NT2/D1 (cell line): ENCODE measurements around the gene MUC2.

ENCODE experiments used
- DNase-seq: peaks from one replicate; pipeline ENCODE4 v3.0.0-alpha.2; 2011; ENCODE audit warnings: low read depth, low spot score
- H3K27me3 ChIP-seq: 2 replicates; pipeline ENCODE4 v1.6.0; 2011; ENCODE audit warnings: mild to moderate bottlenecking; ENCODE audit not compliant: insufficient read length, insufficient read depth
- H3K36me3 ChIP-seq: 2 replicates; pipeline ENCODE4 v1.6.1; 2011; ENCODE audit warnings: mild to moderate bottlenecking, low read length, mixed read lengths; ENCODE audit not compliant: insufficient read depth, insufficient read length
- H3K4me1 ChIP-seq: 2 replicates; pipeline ENCODE4 v1.5.1; 2011; ENCODE audit not compliant: insufficient read depth, insufficient read length
- H3K4me3 ChIP-seq: 2 replicates; pipeline ENCODE4 v1.5.1; 2011; ENCODE audit warnings: low read depth; ENCODE audit not compliant: insufficient read length
- H3K9ac ChIP-seq: 2 replicates; pipeline ENCODE4 v1.6.0; 2011; ENCODE audit warnings: low read depth; ENCODE audit not compliant: insufficient read length
- H3K9me3 ChIP-seq: 2 replicates; pipeline ENCODE4 v1.5.1; 2011; ENCODE audit warnings: mild to moderate bottlenecking, low read length; ENCODE audit not compliant: insufficient read depth
- SUZ12 ChIP-seq: IDR thresholded peaks from 2 replicates; pipeline ENCODE4 v1.6.1; 2011; ENCODE audit not compliant: insufficient read length, insufficient read depth; ENCODE audit errors: extremely low read depth
- YY1 ChIP-seq: IDR thresholded peaks from 2 replicates; pipeline ENCODE4 v1.6.1; 2011; ENCODE audit not compliant: insufficient read length, insufficient read depth
- ZNF274 ChIP-seq: IDR thresholded peaks from 2 replicates; pipeline ENCODE4 v1.6.1; 2011; ENCODE audit warnings: mild to moderate bottlenecking, low read depth, low read length

Gene MUC2

DNA sequence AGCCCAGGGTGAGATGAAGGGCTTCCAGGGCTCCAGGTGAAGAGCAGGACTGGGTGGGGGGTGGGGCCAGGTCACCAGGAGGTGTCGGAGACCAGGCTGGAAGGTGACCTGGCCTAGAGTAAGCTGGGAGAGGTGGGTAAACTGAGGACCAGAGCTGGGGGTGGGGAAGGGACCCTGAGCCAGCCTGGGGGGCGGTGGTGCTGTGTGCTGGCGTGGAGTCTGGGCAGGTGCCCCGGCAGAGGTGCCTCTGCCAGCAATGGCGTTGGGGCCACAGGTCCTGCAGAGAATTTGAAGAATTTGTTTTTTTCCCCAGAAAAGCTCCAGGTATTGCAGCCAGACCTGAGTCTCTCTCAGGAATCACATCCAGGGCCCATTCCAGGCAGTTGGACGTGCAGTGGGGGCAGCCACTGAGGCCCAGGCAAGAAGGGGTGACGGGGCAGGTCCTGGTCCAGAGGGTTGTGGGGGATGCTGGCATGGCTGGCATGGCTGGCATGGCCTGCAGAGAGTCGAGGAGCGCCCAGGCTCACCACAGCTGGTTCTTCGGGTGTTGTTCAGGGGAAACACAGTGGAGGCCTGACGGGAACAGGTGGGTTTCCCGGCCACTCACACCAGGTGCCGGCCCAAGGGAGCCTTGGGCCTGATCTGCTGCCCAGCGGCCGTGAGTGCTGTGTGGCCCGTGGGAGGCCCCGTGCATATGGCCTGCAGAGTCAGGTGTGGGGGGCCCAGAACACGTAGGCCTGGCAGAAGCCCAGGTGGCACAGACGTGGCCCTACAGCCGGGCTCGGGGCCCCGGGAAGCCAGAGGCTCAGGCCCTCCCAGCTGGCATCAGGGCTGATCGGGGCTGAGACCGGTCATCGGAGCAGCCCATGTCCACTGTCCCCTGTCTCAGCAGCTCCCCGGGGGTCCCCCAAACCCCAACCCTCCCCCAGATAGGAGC is 31.8 kb upstream of the MUC2 start:
- no peaks in the 10 kb centered on the region for H3K36me3 ChIP-seq
- peaks cover 6% of the 10 kb centered on the region for H3K4me1 ChIP-seq
- H3K27me3 ChIP-seq, result no peaks in the 10 kb centered on the region
- no peak for DNase-seq
- no peaks in the 10 kb centered on the region for H3K9me3 ChIP-seq
- TF ChIP-seq SUZ12 (no peak), YY1 (no peak), ZNF274 (no peak)
- no peak overlapping the region for H3K9ac ChIP-seq
- H3K4me3 ChIP-seq, result no peak overlapping the region

DNA sequence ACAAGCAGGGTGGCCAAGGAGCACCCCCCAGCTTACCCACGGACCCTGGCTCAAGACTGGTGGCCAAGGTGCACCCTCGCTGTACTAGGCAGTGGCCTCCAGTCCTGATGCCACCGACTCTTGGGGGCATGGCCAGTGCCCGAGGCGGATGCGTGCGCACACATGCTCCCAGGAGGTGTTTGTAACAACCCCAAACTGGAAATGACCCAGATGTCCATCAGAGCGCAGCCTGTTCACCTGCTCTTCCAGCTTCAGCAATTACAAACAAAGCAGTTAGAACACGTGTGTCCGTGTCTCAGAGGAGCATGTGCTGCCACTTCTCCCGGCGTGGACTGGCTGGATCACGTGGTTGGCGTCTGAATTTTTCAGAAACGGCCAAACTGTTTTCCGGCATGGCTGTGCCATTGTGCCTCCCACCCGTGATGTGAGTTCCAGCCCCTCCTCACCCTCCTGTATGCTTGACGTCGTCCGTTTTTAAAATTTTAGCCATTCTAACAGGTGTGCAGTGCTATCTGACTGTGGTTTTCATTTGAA is 31.0 kb upstream of the MUC2 start:
- Histone ChIP-seq H3K27me3 (no peaks in the 10 kb centered on the region), H3K9me3 (no peaks in the 10 kb centered on the region), H3K36me3 (no peaks in the 10 kb centered on the region), H3K9ac (no peak overlapping the region), H3K4me3 (no peak overlapping the region), H3K4me1 (peaks cover 6% of the 10 kb centered on the region)
- no peak for DNase-seq
- TF ChIP-seq SUZ12 (no peak), ZNF274 (no peak), YY1 (no peak)

DNA sequence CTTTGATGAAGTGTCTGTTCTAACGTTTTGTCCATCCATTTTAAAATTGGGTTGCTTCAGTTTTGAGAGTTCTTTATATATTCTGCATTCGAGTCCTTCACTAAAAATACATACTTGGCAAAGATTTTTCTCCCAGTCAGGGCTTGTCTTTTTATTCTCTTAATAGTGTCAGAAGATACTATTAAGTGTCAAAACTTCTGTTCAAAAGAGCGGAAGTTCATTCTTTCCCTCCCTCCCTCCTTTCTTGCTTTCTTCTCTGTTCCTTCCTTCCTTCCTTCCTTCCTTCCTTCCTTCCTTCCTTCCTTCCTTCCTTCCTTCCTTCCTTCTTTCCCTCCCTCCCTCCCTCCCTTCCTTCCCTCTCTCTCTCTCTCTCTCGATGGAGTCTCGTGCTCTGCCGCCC is 30.5 kb upstream of the MUC2 start:
- H3K4me3 ChIP-seq, result no peak overlapping the region
- H3K9me3 ChIP-seq, result no peaks in the 10 kb centered on the region
- H3K36me3 ChIP-seq, result no peaks in the 10 kb centered on the region
- no peak for DNase-seq
- no peaks in the 10 kb centered on the region for H3K27me3 ChIP-seq
- H3K4me1 ChIP-seq, result peaks cover 6% of the 10 kb centered on the region
- TF ChIP-seq SUZ12 (no peak), ZNF274 (no peak), YY1 (no peak)
- no peak overlapping the region for H3K9ac ChIP-seq

DNA sequence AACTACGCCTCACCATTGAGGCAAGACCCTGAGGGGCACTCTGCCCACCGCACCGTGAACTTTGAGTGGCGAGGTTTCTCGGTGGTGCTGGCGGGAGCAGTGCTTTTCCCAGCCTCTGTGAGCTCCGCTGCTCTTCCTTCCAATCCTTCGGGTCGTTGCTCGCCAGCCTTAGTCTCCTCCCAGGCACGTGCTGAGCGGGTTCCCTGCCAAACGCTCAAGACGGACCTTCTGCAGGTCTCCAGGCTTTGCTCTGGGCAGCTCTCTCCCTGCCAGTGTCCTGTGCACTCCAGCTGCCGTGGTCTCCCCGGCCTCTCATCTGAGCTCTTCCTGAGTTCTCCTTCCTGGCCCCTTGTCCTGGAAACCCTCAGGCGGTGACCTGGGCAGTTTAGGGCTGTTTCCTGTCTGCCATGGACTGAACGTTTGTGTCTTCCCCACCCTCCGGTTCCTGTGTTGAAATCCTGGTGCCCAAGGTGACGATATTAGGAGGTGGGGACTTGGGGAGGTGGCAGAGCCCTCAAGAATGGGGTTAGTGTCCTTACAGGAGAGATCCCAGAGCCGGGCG is 27.0 kb upstream of the MUC2 start:
- Histone ChIP-seq H3K27me3 (no peaks in the 10 kb centered on the region), H3K9ac (peak overlapping the region; percentile 51), H3K4me1 (peaks cover 11% of the 10 kb centered on the region), H3K36me3 (no peaks in the 10 kb centered on the region), H3K4me3 (no peak overlapping the region), H3K9me3 (no peaks in the 10 kb centered on the region)
- DNase-seq, result no peak
- no peak for TF ChIP-seq SUZ12
- no peak for TF ChIP-seq YY1
- TF ChIP-seq ZNF274, result no peak

DNA sequence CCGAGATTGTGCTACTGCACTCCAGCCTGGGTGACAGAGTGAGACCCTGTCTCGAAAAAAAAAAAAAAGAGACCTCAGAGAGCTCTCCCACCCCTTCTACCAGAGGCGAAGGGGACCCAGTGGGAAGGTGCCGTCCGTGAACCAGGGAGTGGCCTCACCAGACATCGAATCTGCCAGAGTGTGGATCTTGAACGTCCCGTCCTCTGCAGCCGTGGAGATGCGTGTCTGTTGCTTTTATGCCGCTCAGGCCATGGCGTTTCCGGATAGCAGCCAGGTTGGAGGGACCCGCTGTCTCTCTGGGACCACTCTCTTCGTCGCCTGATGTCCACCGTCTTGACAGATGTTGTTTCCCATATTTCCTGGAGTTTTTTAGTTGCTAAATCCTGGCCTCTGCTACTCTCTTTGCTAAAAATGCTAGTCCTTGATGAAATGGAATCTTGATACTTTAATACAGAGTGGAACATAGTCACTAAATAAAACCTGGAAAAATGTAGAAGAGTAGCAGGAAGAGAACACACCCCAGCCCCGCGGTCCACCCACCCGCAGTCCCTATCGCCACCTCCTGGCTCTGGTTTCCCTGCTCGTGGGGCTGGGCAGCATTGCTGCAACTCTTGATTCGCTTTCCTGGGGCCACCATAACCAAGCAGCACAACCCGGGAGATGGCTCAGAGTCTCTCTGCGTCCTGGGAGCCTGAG is 26.2 kb upstream of the MUC2 start:
- H3K36me3 ChIP-seq, result no peaks in the 10 kb centered on the region
- H3K4me3 ChIP-seq, result no peak overlapping the region
- H3K9ac ChIP-seq, result no peak overlapping the region
- TF ChIP-seq YY1 (no peak), ZNF274 (no peak), SUZ12 (no peak)
- no peak for DNase-seq
- H3K4me1 ChIP-seq, result peaks cover 14% of the 10 kb centered on the region
- no peaks in the 10 kb centered on the region for H3K9me3 ChIP-seq
- no peaks in the 10 kb centered on the region for H3K27me3 ChIP-seq

DNA sequence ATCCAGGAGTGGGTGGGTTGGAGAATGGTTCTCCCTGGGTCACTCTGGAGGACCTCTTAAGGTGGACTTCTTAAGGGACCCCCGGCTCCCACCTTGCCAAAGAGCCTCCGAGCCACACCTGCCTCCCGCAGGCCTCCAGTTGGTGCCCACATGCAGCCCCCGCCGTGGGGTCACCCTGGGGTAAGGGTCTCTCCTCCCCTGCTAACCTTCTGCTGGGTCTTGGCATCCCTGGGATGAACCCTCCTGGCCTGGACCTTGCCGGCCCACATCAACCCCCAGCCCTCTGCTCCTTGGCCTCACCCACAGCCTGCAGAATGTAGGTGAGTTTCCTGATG is 25.6 kb upstream of the MUC2 start:
- TF ChIP-seq ZNF274 (no peak), SUZ12 (no peak), YY1 (no peak)
- Histone ChIP-seq H3K4me1 (peaks cover 19% of the 10 kb centered on the region), H3K9me3 (no peaks in the 10 kb centered on the region), H3K27me3 (no peaks in the 10 kb centered on the region), H3K9ac (no peak overlapping the region), H3K4me3 (no peak overlapping the region), H3K36me3 (no peaks in the 10 kb centered on the region)
- no peak for DNase-seq
